GM23338 (cell line): ENCODE measurements around the gene TANGO2.

Source experiments
- CREB1 ChIP-seq: fragments of 250-450 bp; sonication (Bioruptor Pico); IDR thresholded peaks from 2 replicates; pipeline ENCODE4 v1.5.0; 2020; ENCODE audit warnings: low read depth, mild to moderate bottlenecking, moderate library complexity
- CTCF ChIP-seq, 2 experiments: fragments of 200-600 bp in 1 of 2; sonication (generic) in 1 of 2; conservative IDR thresholded peaks; 2 replicates each; pipeline versions ENCODE4 v1.5.1 to v1.6.1; 2016 to 2017; ENCODE audit warnings: antibody characterized with exemption in 2 of 2, low read depth in 2 of 2, mild to moderate bottlenecking in 2 of 2, moderate library complexity in 1 of 2
- EZH2 ChIP-seq: fragments of 200-600 bp; sonication (generic); IDR thresholded peaks from one replicate; pipeline ENCODE4 v1.8.0; 2017; ENCODE audit warnings: antibody characterized with exemption, mild to moderate bottlenecking, low read depth; ENCODE audit not compliant: unreplicated experiment
- EZH2phosphoT487 ChIP-seq: fragments of 200-600 bp; sonication (generic); IDR thresholded peaks from one replicate; pipeline ENCODE4 v1.8.1; 2018; ENCODE audit warnings: antibody characterized with exemption; ENCODE audit not compliant: unreplicated experiment
- POLR2AphosphoS5 ChIP-seq: IDR thresholded peaks from 2 replicates; pipeline ENCODE4 v1.6.1; 2016; ENCODE audit warnings: antibody characterized with exemption, low read depth
- ZNF331 ChIP-seq: fragments of 250-450 bp; sonication (Bioruptor Pico); IDR thresholded peaks from 2 replicates; pipeline ENCODE4 v1.5.0; 2020; ENCODE audit warnings: low read depth, mild to moderate bottlenecking, moderate library complexity
- ZNF462 ChIP-seq: fragments of 250-450 bp; sonication (Bioruptor Pico); IDR thresholded peaks from 2 replicates; pipeline ENCODE4 v1.5.0; 2020; ENCODE audit warnings: mild to moderate bottlenecking, moderate library complexity

- TF ChIP-seq CTCF (conservative IDR thresholded peaks at IDR 0.05; ENCODE audit: low read depth in 2 of 2), result no peak
- TF ChIP-seq EZH2phosphoT487, result no peak
- TF ChIP-seq ZNF462, result no peak
- TF ChIP-seq CREB1 (CRISPR knock-in tag), result no peak
- TF ChIP-seq POLR2AphosphoS5, result no peak
- TF ChIP-seq EZH2, result no peak
- TF ChIP-seq ZNF331 (CRISPR knock-in tag), result no peak
Measured at GRCh38 chr22:19977296-19978243, 43.3 kb upstream of the TANGO2 start.
